HL-60 (cell line): ENCODE measurements around the gene C5AR2.

Experiments used
- POLR2AphosphoS5 ChIP-seq: IDR thresholded peaks from 2 replicates; pipeline ENCODE4 v1.6.1; 2012; ENCODE audit warnings: low read depth
- SPI1 ChIP-seq: IDR thresholded peaks from 2 replicates; pipeline ENCODE4 v1.6.1; 2012; ENCODE audit warnings: low read depth, mild to moderate bottlenecking, borderline replicate concordance
- TF ChIP-seq, protein P1 (sequence below): IDR thresholded peaks from one replicate; pipeline ENCODE4 v1.5.1; 2011; ENCODE audit warnings: low read length, control low read depth, inconsistent platforms; ENCODE audit not compliant: insufficient read depth
- TF ChIP-seq, protein P2 (sequence below): IDR thresholded peaks from 2 replicates; pipeline ENCODE4 v1.6.1; 2012; ENCODE audit warnings: low read depth; ENCODE audit not compliant: insufficient replicate concordance

DNA sequence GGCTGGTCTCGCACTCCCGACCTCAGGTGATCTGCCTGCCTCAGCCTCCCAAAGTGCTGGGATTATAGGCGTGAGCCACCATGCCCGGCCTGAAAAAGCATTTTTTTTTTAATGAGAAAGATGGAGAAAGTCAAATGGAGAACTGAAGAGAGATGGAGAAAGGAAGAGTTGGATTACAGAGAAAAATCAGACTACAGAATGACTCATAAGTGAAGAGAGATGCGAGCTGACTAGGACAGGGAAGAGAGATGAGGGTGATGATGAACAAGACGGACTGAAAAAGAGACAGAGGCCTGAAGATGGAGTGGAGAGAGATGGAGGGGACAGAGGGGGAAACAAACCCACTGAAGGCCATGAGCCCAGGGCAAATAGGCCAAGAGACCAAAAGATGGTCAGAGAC is 18.7 kb downstream of the C5AR2 start:
- TF ChIP-seq, protein P1, sequence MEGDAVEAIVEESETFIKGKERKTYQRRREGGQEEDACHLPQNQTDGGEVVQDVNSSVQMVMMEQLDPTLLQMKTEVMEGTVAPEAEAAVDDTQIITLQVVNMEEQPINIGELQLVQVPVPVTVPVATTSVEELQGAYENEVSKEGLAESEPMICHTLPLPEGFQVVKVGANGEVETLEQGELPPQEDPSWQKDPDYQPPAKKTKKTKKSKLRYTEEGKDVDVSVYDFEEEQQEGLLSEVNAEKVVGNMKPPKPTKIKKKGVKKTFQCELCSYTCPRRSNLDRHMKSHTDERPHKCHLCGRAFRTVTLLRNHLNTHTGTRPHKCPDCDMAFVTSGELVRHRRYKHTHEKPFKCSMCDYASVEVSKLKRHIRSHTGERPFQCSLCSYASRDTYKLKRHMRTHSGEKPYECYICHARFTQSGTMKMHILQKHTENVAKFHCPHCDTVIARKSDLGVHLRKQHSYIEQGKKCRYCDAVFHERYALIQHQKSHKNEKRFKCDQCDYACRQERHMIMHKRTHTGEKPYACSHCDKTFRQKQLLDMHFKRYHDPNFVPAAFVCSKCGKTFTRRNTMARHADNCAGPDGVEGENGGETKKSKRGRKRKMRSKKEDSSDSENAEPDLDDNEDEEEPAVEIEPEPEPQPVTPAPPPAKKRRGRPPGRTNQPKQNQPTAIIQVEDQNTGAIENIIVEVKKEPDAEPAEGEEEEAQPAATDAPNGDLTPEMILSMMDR: no peak
- no peak for TF ChIP-seq POLR2AphosphoS5
- TF ChIP-seq, protein P2, sequence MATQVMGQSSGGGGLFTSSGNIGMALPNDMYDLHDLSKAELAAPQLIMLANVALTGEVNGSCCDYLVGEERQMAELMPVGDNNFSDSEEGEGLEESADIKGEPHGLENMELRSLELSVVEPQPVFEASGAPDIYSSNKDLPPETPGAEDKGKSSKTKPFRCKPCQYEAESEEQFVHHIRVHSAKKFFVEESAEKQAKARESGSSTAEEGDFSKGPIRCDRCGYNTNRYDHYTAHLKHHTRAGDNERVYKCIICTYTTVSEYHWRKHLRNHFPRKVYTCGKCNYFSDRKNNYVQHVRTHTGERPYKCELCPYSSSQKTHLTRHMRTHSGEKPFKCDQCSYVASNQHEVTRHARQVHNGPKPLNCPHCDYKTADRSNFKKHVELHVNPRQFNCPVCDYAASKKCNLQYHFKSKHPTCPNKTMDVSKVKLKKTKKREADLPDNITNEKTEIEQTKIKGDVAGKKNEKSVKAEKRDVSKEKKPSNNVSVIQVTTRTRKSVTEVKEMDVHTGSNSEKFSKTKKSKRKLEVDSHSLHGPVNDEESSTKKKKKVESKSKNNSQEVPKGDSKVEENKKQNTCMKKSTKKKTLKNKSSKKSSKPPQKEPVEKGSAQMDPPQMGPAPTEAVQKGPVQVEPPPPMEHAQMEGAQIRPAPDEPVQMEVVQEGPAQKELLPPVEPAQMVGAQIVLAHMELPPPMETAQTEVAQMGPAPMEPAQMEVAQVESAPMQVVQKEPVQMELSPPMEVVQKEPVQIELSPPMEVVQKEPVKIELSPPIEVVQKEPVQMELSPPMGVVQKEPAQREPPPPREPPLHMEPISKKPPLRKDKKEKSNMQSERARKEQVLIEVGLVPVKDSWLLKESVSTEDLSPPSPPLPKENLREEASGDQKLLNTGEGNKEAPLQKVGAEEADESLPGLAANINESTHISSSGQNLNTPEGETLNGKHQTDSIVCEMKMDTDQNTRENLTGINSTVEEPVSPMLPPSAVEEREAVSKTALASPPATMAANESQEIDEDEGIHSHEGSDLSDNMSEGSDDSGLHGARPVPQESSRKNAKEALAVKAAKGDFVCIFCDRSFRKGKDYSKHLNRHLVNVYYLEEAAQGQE: no peak
- TF ChIP-seq SPI1: no peak
